ENCODE data around the gene RASAL2.

DNA sequence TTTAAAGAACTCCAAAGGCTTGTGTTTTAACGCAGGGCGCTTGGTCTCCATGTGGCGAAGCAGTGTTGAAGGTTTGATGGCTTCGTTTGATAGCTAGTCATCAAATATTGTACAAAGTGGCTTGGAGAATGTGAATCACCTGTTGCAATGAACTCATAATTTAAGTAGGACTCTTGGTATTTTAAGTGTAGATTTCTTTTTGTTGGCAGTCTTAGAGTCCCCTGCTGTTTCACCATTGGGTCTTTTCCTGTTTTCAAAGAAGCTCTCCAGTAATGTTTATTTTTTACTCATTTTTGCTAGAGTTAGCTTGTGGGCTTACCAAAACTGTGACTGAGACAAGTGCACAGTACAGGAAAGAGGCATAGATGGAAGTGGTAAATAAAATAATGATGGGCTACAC, 26.2 kb downstream of the RASAL2 start:
- TF ChIP-seq, protein P1, sequence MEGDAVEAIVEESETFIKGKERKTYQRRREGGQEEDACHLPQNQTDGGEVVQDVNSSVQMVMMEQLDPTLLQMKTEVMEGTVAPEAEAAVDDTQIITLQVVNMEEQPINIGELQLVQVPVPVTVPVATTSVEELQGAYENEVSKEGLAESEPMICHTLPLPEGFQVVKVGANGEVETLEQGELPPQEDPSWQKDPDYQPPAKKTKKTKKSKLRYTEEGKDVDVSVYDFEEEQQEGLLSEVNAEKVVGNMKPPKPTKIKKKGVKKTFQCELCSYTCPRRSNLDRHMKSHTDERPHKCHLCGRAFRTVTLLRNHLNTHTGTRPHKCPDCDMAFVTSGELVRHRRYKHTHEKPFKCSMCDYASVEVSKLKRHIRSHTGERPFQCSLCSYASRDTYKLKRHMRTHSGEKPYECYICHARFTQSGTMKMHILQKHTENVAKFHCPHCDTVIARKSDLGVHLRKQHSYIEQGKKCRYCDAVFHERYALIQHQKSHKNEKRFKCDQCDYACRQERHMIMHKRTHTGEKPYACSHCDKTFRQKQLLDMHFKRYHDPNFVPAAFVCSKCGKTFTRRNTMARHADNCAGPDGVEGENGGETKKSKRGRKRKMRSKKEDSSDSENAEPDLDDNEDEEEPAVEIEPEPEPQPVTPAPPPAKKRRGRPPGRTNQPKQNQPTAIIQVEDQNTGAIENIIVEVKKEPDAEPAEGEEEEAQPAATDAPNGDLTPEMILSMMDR (conservative IDR thresholded peaks at IDR 0.05 in 1 of 2, IDR thresholded peaks at IDR 0.05 in 1 of 2; ENCODE audit: low read depth in 1 of 2, low read length in 2 of 2): no peak
- TF ChIP-seq EZH2 (IDR thresholded peaks at IDR 0.05; ENCODE audit: low read length, missing control alignments): no peak
